Measurements from ENCODE around the gene TRIM15.
A peak's percentile ranks its signal among the peaks of the same experiment; 100 is the strongest.
"Not testable (repeated sequence)": the region's sequence is repeated elsewhere in the genome, so short reads cannot be mapped to it uniquely, and the experiment has no call there.

Gene TRIM15

GRCh38 chr6:30163090-30163917 lies at the start of gene TRIM15:
Gene TRIM15, plus strand, starts transcription at chr6:30163546. Its CDS starts 139 bp downstream, at chr6:30163685.
- DNase-seq (ENCODE audit: low read depth, low spot score): no peak

- DNase-seq (ENCODE audit: low read depth, low spot score): no peak
These were observed 49.5 kb upstream of the TRIM15 start for GRCh38 chr6:30113841-30114240.

- no peak for DNase-seq (ENCODE audit: low read depth, low spot score)
These were observed 46.6 kb upstream of the TRIM15 start for GRCh38 chr6:30116724-30117123.

- DNase-seq (ENCODE audit: low read depth, low spot score): not testable (repeated sequence)
These were observed 44.7 kb upstream of the TRIM15 start for GRCh38 chr6:30118691-30119090.

- DNase-seq (ENCODE audit: low read depth, low spot score): no peak
These were observed 41.6 kb upstream of the TRIM15 start for GRCh38 chr6:30121446-30122366.

- no peak for DNase-seq (ENCODE audit: low read depth, low spot score)
These were observed 40.8 kb upstream of the TRIM15 start for GRCh38 chr6:30122515-30122914.

GRCh38 chr6:30127238-30128093 lies 35.9 kb upstream of the TRIM15 start:
- no peak for DNase-seq (ENCODE audit: low read depth, low spot score)

GRCh38 chr6:30129265-30130178 lies 33.8 kb upstream of the TRIM15 start:
- no peak for DNase-seq (ENCODE audit: low read depth, low spot score)

DNA sequence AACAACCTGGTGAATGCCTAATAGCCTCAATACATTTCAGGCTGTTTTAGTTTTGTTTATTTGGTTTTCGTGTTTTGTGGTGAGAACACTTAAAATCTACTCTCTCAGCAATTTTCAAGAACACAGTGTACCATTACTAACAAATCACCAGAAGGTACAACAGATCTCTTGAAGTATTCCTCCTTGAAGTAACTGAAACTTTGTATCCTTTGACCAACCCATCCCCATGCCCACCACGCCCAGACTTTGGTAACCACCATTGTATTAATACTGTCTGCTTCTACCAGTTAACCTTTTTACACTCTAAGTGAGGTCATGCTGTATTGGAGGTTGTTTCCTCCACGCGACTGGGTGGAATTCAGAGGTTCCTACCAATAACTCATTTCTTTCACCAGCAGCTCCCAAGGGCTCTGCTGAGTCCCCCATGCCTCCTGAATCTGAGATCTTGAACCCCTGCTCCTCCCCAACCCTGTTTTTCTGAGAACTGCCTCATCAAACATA lies 33.1 kb upstream of the TRIM15 start:
- DNase-seq (ENCODE audit: low read depth, low spot score): no peak

GRCh38 chr6:30130887-30131862 lies 32.2 kb upstream of the TRIM15 start:
- peak; percentile 45 for DNase-seq (ENCODE audit: low read depth, low spot score)

DNA sequence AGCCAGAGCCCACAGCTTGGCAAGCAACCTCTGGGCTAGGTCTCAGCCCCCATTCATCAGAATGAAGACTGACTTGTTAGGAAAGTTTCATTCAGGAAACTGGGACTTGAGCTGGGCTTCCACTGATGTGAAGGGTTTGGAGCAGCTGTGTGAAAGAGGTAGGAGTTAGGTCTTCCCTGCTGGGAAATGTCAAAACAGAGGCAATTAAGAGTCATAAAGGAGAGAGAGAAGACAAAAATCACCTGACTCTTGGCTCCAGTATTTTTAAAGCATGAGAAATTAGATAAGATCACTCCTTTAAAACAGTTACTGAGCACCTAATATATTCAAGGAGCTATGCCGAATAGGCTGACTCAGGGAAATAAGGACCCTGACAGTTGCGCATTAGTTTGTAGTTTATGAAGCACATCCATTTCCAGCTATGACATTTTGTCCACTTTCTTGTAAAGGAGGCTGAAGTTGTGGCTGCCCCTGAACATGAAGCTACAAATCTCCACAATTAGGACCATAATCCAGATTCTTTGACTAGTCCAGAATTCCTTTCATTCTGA lies 31.3 kb upstream of the TRIM15 start:
- DNase-seq (ENCODE audit: low read depth, low spot score): no peak

- no peak for DNase-seq (ENCODE audit: low read depth, low spot score)
These were observed 28.2 kb upstream of the TRIM15 start for GRCh38 chr6:30135147-30135546.

GRCh38 chr6:30135757-30136156 lies 27.6 kb upstream of the TRIM15 start, which contains the start of gene TRIM40:
Gene TRIM40, plus strand, starts transcription at chr6:30136140. Its CDS starts 897 bp downstream, at chr6:30137037.
- no peak for DNase-seq (ENCODE audit: low read depth, low spot score)

GRCh38 chr6:30136570-30137286 lies 26.6 kb upstream of the TRIM15 start:
- DNase-seq (ENCODE audit: low read depth, low spot score): no peak

DNA sequence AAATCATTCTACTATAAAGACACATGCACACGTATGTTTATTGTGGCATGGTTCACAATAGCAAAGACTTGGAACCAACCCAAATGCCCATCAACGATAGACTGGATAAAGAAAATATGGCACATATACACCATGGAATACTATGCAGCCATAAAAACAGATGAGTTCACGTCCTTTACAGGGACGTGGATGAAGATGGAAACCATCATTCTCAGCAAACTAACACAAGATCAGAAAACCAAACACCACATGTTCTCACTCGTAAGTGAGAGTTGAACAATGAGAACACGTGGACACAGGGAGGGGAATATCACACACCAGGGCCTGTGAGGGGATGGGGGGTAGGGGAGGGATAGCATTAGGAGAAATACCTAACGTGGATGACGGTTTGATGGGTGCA lies 23.1 kb upstream of the TRIM15 start:
- not testable (repeated sequence) for DNase-seq (ENCODE audit: low read depth, low spot score)

DNA sequence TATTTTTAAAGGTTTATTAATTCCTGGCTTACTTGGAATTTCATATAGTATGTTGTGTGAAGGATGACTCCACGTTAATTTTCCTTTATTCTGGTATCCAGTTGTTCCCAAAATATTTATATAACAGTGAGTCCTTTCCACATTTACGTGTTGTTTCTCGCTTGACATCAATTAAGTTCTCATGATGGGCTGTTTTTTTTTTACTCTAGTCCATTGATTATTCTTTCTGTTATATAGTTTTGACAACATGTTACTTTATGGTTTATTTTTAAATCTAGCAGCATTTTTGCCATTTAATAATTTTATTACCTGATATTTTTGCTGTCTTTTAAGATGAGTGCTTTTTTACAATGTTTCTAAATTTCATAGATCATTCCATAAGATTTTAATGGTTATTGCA lies 20.7 kb upstream of the TRIM15 start:
- DNase-seq (ENCODE audit: low read depth, low spot score): no peak

DNA sequence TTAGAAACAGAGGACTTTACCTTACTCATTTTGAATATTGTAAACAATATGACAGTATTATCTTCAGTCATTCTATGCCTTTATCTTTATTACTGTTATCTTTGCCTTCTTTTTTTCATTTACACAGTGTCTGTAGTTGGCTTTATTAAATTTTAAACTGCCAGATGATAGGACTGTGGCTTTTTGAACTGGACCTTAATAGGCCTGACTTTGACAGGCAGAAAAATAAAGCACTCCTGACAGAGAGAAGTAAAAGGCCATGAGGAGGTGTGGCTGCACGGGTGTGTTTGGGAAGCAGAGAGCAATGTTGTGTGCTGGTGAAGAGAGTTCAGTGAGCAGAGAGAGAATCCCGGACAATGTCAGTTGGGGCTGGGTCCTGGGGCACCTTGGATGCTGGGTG lies 19.6 kb upstream of the TRIM15 start:
- no peak for DNase-seq (ENCODE audit: low read depth, low spot score)

GRCh38 chr6:30144811-30145210 lies 18.5 kb upstream of the TRIM15 start:
- DNase-seq (ENCODE audit: low read depth, low spot score): no peak
